ENCODE results near the gene ANXA11.

The ANXA11 gene

GRCh38 chr10:80200259-80200658, 5.1 kb downstream of the ANXA11 start:
- no peak for TF ChIP-seq CTCF (IDR thresholded peaks at IDR 0.05; ENCODE audit: control extremely low read depth, extremely low read depth, low read depth, missing control alignments)
- ChIA-PET CTCF (interaction anchor here (1.0 to 1.6 kb wide), 2 partner anchors 10 to 13 kb away, joined by 4 to 8 read pairs; no protein-coding TSS in a partner anchor), POLR2A (interaction anchor here (0.7 kb wide), 1 partner anchor 13 kb away, joined by 5 read pairs; no protein-coding TSS in a partner anchor)
- DNase-seq (ENCODE audit: extremely low spot score): no peak

- no peak for DNase-seq (ENCODE audit: extremely low spot score)
- ChIA-PET CTCF (interaction anchor here (1.0 to 1.6 kb wide), 2 partner anchors 9 to 12 kb away, joined by 4 to 8 read pairs; no protein-coding TSS in a partner anchor), POLR2A (interaction anchor here (0.6 to 0.7 kb wide), 2 partner anchors 12 to 124 kb away, joined by 3 to 5 read pairs; no protein-coding TSS in a partner anchor)
- no peak for TF ChIP-seq CTCF (IDR thresholded peaks at IDR 0.05; ENCODE audit: control extremely low read depth, extremely low read depth, low read depth, missing control alignments)
Measured at GRCh38 chr10:80199828-80200227, 5.5 kb downstream of the ANXA11 start.

- POLR2A ChIA-PET: no interaction called here
- no peak for TF ChIP-seq CTCF (IDR thresholded peaks at IDR 0.05; ENCODE audit: control extremely low read depth, extremely low read depth, low read depth, missing control alignments)
- CTCF ChIA-PET: interaction anchor here (1.4 kb wide), 1 partner anchor 10 kb away, joined by 4 read pairs; no protein-coding TSS in a partner anchor
- DNase-seq (ENCODE audit: extremely low spot score): no peak
Measured at GRCh38 chr10:80197972-80198916, 7.1 kb downstream of the ANXA11 start.

GRCh38 chr10:80196950-80197315, 8.4 kb downstream of the ANXA11 start:
- no peak for DNase-seq (ENCODE audit: extremely low spot score)
- TF ChIP-seq CTCF (IDR thresholded peaks at IDR 0.05; ENCODE audit: control extremely low read depth, extremely low read depth, low read depth, missing control alignments): no peak
- ChIA-PET POLR2A (interaction anchor here (1.0 kb wide), 1 partner anchor 9 kb away, joined by 5 read pairs; no protein-coding TSS in a partner anchor), CTCF (interaction anchor here (1.0 to 3.6 kb wide), 5 partner anchors 9 to 32 kb away, joined by 3 to 17 read pairs (median 4); no protein-coding TSS in a partner anchor)

GRCh38 chr10:80196270-80196949, 8.9 kb downstream of the ANXA11 start:
- POLR2A ChIA-PET: interaction anchor here (1.0 kb wide), 1 partner anchor 8 kb away, joined by 5 read pairs; no protein-coding TSS in a partner anchor
- CTCF ChIA-PET: interaction anchor here (1.0 to 3.6 kb wide), 6 partner anchors 9 to 53 kb away, joined by 3 to 17 read pairs (median 4); no protein-coding TSS in a partner anchor
- TF ChIP-seq CTCF (IDR thresholded peaks at IDR 0.05; ENCODE audit: control extremely low read depth, extremely low read depth, low read depth, missing control alignments): no peak
- DNase-seq (ENCODE audit: extremely low spot score): peak; percentile 64

- DNase-seq (ENCODE audit: extremely low spot score): no peak
- CTCF ChIA-PET: interaction anchor here (1.0 to 3.6 kb wide), 6 partner anchors 9 to 52 kb away, joined by 3 to 17 read pairs (median 5); no protein-coding TSS in a partner anchor
- TF ChIP-seq CTCF (IDR thresholded peaks at IDR 0.05; ENCODE audit: control extremely low read depth, extremely low read depth, low read depth, missing control alignments): no peak
- POLR2A ChIA-PET: no interaction called here
Measured at GRCh38 chr10:80195046-80195574, 10.2 kb downstream of the ANXA11 start.
